Measurements from ENCODE around the gene PPP1R3E. TPM values are rescaled to one million over a fixed set of nuclear protein-coding genes. Genes with fewer than 3 reads are reported as not detected.
"Not testable (repeated sequence)": the region's sequence is repeated elsewhere in the genome, so short reads cannot be mapped to it uniquely, and the experiment has no call there.

The PPP1R3E gene
- total RNA-seq, 1 experiment from 2014 or later, result 1.2 TPM

DNA sequence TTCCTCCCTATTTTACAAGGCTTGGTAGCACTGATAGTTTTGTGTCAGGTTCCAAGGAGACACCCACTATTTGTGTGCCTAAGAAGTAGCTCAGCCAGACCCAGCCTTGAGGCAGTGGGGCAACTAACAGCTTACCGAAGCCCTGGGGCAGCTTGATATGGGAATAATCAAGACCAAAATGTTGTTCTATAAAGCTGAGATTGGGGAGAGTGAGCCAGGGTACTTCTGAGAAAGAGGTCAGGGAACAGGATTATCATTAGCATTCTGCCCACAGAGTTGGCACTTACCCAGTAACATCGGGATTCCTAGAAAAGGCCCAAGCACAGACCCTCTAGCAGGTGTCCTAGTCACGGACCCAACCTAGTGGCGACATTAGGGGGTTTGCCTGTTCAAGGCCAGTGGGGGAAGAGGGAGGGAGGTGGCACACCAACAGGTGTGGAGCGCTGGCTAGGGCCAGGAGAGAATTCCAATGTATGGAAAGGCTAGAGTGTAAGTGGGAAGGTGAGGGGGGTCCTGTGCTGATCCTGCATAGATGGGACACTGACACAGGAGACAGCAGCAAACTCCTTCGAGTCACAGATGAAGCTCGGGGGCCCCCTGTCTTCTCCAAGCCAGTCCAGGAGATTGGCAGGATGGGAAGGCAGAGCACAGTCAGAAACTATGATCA is 4.9 kb downstream of the PPP1R3E start:
- Histone ChIP-seq H3K4me1 (replicated peaks) (peaks cover 33% of the 10 kb centered on the region), H3K27me3 (replicated peaks) (no peaks in the 10 kb centered on the region), H3K4me3 (no peak overlapping the region), H3K9me3 (replicated peaks) (no peaks in the 10 kb centered on the region), H3K27ac (no peak overlapping the region), H3K36me3 (no peaks in the 10 kb centered on the region)
- DNase-seq (ENCODE audit: low read depth in 1 of 2, low spot score in 2 of 2), result no peak

DNA sequence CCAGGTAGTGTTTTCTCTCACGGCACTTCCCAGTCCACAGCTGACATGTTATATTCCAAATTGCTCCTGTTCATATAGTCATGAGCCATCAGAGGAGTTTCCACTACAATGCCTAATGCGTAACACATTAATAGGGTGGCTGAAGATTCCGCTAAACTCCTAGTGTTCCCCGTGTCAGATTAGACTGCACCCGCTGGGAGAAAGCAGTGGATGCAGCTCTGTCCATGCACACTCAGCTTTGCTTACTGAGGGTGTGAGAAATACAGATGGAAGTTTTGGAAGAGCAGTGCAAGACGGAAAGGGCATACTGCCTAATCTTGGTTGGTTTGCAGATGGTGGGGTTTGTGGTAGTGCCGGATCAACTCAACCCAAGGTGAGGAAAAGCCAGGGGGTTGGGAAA is 5.6 kb downstream of the PPP1R3E start:
- no peaks in the 10 kb centered on the region for H3K36me3 ChIP-seq
- no peak for DNase-seq (ENCODE audit: low read depth in 1 of 2, low spot score in 2 of 2)
- H3K27ac ChIP-seq, result no peak overlapping the region
- H3K4me3 ChIP-seq, result no peak overlapping the region
- H3K4me1 ChIP-seq (replicated peaks), result peaks cover 27% of the 10 kb centered on the region
- H3K9me3 ChIP-seq (replicated peaks), result no peaks in the 10 kb centered on the region
- no peaks in the 10 kb centered on the region for H3K27me3 ChIP-seq (replicated peaks)

DNA sequence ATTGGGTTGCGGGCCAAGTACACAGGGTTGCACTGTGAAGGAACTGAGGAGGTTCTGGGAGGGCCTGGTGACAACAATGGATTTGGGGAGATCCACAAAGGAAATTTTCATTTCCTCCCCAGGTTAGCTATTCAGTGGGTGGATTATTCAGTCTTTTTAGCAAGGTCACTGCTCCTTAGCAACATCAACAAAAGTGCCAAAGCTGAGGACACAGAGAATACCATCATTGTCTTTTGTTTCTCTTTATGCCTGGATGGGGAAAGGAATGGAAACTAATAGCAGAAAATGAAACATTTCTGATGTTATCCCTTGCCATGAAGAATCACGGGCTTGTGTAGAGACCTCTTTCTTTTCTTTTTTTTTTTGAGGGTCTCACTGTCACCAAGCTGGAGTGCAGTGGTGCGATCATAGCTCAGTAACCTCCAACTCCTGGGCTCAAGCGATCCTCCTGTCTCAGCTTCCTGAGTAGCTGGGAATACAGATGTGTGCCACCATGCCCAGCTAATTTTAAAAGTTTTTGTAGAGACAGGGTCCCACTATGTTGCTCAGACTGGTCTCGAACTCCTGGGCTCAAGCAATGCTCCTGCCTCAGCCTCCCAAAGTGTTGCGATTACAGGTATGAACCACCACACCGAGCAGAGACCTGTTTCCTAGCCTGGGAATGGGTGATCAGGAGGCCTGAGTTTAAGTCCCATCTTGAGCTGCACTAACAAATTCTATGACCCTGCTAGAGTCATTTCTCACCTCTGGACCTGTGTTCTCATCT is 6.5 kb downstream of the PPP1R3E start:
- H3K4me1 ChIP-seq (replicated peaks), result peaks cover 24% of the 10 kb centered on the region
- no peaks in the 10 kb centered on the region for H3K9me3 ChIP-seq (replicated peaks)
- H3K27me3 ChIP-seq (replicated peaks), result no peaks in the 10 kb centered on the region
- no peak overlapping the region for H3K4me3 ChIP-seq
- no peak overlapping the region for H3K27ac ChIP-seq
- H3K36me3 ChIP-seq, result no peaks in the 10 kb centered on the region
- no peak for DNase-seq (ENCODE audit: low read depth in 1 of 2, low spot score in 2 of 2)

DNA sequence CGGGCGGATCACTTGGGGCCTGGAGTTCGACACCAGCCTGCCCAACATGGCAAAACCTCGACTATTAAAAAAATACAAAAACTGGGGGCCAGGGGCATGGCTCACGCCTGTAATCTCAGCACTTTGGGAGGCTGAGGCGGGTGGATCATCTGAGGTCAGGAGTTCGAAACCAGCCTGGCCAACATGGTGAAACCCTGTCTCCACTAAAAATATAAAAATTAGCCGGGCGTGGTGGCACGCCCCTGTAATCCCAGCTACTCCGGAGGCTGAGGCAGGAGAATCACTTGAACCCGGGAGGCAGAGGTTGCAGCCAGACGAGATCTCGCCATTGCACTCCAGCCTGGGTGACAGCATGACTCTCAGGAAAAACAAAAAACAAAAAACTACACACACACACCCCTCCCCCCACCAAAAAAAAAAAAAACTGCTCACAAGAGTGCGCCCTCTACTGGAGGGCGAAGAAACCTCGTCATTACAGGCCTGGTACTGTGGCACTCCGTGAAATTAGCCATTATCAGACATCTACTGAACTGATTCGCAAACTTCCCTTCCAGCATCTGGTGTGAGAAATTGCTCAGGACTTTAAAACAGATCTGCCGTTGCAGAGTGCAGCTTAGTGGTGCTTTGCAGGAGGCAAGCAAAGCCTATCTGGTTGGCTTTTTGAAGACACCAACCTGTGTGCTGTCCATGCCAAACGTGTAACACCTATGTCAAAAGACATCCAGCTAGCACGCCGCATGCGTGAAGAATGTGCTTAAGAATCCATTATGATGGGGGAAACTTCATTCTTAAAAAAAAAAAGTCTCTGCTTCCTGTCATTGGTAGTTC is 7.7 kb downstream of the PPP1R3E start:
- no peaks in the 10 kb centered on the region for H3K9me3 ChIP-seq (replicated peaks)
- H3K27ac ChIP-seq, result no peak overlapping the region
- H3K4me3 ChIP-seq, result no peak overlapping the region
- peak in 1 of 2 experiments; percentile 60 for DNase-seq (ENCODE audit: low read depth in 1 of 2, low spot score in 2 of 2)
- H3K36me3 ChIP-seq, result no peaks in the 10 kb centered on the region
- H3K4me1 ChIP-seq (replicated peaks), result peaks cover 15% of the 10 kb centered on the region
- H3K27me3 ChIP-seq (replicated peaks), result no peaks in the 10 kb centered on the region

DNA sequence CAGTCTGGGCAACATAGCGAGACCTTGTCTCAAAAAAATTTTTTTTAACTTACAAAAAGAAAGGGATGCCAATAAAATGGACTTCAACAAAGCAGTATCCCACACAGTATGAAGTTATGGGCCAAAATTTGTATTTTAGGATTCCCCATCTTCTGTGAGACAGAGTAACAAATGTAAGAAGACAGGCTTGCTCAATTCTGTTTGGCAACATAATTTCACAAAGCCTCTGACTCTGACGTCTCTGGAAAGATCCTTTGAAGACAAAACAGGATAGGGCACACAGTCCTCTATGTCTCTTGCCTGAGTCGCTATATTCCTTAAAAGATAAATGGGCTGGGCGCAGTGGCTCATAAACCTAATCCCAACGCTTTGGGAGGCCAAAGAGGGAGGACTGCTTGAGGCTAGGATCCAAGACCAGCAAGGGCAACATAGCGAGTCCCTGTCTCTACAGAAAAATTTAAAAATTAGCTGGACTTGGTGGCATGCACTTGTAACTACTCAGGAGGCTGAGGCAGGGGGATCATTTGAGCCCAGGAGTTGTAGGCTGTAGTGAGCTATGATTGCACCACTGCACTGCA is 15.7 kb downstream of the PPP1R3E start:
- Histone ChIP-seq H3K9me3 (replicated peaks) (no peaks in the 10 kb centered on the region), H3K4me3 (peak overlapping the region; percentile 62), H3K27ac (peak overlapping the region; percentile 54; the same call in 1 of the 2 replicates), H3K4me1 (replicated peaks) (peaks cover 21% of the 10 kb centered on the region), H3K27me3 (replicated peaks) (no peaks in the 10 kb centered on the region), H3K36me3 (no peaks in the 10 kb centered on the region)
- DNase-seq (ENCODE audit: low read depth in 1 of 2, low spot score in 2 of 2), result no peak

DNA sequence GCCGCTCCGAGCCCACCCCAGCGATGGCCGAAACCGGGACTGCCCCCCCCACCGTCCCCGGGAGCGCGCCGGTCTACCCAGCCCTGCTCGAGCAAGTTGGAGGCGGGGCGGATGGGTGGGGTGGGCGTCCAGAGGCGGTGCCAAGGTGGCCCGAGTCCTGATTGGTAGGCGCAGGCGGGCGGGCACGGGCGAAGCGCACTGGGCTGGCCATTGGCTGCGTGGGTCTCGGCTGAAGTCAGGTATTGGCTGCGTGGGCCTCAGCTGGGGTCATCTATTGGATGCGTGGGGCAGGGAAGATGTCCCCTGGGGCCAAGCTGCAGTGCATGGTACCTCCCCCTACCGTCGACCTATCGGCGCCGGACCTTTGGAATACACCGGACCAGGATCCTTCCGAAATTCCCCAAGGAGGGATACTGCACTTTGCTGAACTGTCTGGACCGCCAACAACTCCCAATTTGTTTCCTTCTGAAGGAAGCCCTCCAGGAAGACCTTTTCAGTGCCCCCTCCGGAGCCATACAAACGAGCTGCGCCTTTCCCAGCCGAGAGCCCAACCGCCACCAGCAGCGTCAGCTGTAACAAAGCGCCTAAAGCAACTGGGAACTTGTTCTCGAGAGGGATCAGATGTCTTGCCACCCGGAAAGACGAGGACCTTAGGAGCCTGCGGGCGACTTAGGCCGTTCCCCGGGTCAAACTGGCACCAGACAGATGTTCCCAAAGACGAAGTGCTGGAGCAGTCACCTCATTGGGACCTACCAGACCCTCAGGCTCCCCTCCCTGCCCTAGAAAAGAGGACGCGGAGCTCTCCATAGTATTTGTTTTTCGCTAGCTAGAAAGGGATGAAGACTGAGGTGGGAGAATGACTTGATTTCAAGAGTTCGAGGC is 16.4 kb downstream of the PPP1R3E start, which contains the start of gene HOMEZ:
Gene HOMEZ, minus strand, starts transcription at position 113 of the 882 bp plus-strand sequence. CDS start 180 bp downstream, outside the sequence.
- Histone ChIP-seq H3K27me3 (replicated peaks) (no peaks in the 10 kb centered on the region), H3K4me1 (replicated peaks) (peaks cover 21% of the 10 kb centered on the region), H3K36me3 (no peaks in the 10 kb centered on the region), H3K27ac (peak within 1 kb of the TSS; percentile 54), H3K9me3 (replicated peaks) (no peaks in the 10 kb centered on the region), H3K4me3 (peak within 1 kb of the TSS; percentile 62)
- peak; percentile 93 to 98 for DNase-seq (ENCODE audit: low read depth in 1 of 2, low spot score in 2 of 2)

DNA sequence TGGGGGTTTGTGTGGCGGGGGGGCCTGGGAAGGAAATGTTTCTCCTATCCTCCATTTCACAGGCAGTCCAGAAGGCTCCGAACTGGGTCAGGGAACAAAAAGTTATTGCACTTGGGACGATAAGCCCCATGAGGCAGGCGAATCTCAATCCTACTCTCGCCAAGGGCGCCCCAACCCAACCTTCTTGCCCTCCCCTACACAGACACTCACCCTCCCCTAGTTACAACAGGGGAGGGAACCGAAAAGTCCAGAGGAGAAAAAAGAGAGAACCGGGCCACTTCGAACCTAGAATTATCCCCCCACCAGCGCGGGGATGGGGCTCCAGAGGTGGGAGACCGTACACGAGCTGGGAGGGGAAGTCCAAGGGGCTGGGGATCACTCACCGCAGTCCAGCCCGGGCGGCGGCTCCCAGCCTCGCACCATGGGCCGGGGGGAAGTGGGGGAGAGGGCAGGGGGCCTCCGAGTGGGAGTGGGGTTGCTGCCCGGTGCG is 17.1 kb downstream of the PPP1R3E start:
- H3K36me3 ChIP-seq, result no peaks in the 10 kb centered on the region
- H3K27me3 ChIP-seq (replicated peaks), result no peaks in the 10 kb centered on the region
- H3K9me3 ChIP-seq (replicated peaks), result no peaks in the 10 kb centered on the region
- peaks cover 21% of the 10 kb centered on the region for H3K4me1 ChIP-seq (replicated peaks)
- no peak for DNase-seq (ENCODE audit: low read depth in 1 of 2, low spot score in 2 of 2)
- peak overlapping the region; percentile 62 for H3K4me3 ChIP-seq
- no peak overlapping the region; the same call in 1 of the 2 replicates for H3K27ac ChIP-seq

DNA sequence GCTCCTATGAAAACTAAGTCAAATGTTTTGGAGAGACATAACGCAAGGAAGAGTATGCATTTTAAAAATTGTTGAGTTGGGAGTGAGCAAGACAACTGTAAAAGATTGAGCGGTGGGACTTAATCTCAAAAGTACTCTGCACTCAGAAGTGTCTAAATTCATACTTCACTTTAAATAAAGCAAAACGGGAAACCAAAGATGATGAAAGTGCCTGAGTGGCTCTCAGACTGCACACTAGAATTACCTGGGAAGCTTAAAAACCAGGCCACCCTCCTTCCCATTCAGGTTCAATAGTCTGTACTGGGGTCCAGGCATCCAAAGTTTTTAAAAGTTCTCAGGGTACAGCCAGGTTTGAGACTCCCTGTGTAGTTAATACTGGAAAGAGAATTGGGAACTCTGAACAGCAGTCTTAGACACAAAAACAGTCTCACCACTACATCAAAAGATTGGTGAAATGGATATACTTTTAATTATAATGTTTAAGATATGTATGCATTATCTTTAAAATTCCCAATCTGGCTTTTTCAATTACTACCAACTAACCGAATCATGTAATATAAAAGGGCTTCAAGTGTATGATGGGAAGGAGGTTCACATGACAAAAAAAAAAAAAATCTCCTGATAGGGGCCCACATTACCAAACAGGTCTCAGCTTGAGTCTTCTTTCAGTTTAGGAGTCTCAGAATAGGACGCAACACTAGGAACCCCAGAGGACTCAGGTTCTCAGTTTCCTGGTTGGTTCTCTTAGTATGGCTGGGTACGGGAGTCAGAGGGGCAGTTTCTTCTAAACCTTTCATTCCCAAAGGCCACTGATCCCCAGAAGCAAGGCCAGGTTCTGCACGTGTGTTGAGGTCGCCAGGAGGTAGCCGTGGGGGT is 17.8 kb downstream of the PPP1R3E start:
- no peaks in the 10 kb centered on the region for H3K9me3 ChIP-seq (replicated peaks)
- H3K4me1 ChIP-seq (replicated peaks), result peaks cover 21% of the 10 kb centered on the region
- peak overlapping the region; percentile 62 for H3K4me3 ChIP-seq
- DNase-seq (ENCODE audit: low read depth in 1 of 2, low spot score in 2 of 2), result no peak
- H3K36me3 ChIP-seq, result no peaks in the 10 kb centered on the region
- no peaks in the 10 kb centered on the region for H3K27me3 ChIP-seq (replicated peaks)
- H3K27ac ChIP-seq, result no peak overlapping the region; the same call in 1 of the 2 replicates

DNA sequence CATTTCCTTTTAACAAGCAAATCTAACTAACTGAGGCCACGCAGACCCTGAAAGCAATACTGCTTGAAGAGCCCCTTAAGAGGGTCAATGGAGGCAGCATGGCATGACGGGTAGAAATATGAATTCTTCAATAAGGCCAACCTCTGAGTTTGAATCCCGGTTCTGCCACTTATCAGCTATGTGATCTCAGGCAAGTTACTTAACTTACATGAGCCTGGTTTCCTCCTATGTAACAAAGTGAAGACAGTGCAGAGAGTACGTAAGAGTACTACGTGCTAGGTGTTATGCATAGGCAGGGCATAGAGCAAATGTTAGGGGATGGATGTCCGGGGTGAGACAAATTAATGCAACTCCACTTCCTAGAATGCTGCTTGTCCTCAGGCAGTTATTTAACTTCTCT is 21.4 kb downstream of the PPP1R3E start:
- H3K9me3 ChIP-seq (replicated peaks), result no peaks in the 10 kb centered on the region
- H3K4me3 ChIP-seq, result no peak overlapping the region
- peaks cover 20% of the 10 kb centered on the region for H3K4me1 ChIP-seq (replicated peaks)
- no peak overlapping the region for H3K27ac ChIP-seq
- no peaks in the 10 kb centered on the region for H3K27me3 ChIP-seq (replicated peaks)
- DNase-seq (ENCODE audit: low read depth in 1 of 2, low spot score in 2 of 2), result no peak
- H3K36me3 ChIP-seq, result no peaks in the 10 kb centered on the region

DNA sequence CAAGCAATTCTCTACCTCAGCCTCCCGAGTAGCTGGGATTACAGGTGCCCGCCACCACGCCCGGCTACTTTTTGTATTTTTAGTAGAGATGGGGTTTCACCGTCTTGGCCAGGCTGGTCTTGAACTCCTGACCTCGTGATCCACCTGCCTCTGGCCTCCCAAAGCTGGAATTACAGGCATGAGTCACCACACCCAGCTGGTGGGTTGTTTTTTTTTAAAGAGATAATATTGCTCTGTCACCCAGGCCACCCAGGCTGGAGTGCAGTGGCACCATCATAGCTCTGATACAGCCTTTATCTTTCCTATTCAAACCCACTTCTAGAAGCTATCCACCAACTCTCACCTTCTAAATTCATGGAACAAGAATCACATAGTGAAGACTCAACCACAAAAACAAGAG is 24.7 kb downstream of the PPP1R3E start:
- H3K9me3 ChIP-seq (replicated peaks); H3K27me3 ChIP-seq (replicated peaks); DNase-seq (ENCODE audit: low read depth in 1 of 2, low spot score in 2 of 2); H3K27ac ChIP-seq; H3K4me1 ChIP-seq (replicated peaks); H3K36me3 ChIP-seq; H3K4me3 ChIP-seq: not testable (repeated sequence)

DNA sequence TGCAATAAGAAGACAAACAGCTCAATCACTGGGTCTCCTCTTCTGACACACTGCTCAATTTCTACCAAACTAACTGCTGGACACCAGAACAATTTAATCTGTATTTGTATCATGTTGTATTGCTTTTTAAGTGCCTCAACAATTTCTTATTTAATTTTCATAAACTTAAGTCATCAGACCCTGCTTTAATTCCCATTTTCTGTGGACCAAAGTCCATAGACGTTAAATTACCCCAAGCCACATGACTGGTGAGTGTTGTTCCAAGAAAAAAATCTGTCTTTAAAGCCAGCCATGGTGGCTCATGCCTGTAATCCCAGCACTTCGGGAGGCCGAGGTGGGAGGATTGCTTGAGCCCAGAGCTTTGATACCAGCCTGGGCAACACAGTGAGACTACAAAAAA is 25.5 kb downstream of the PPP1R3E start:
- Histone ChIP-seq H3K27me3 (replicated peaks) (no peaks in the 10 kb centered on the region), H3K4me3 (no peak overlapping the region), H3K27ac (no peak overlapping the region), H3K36me3 (no peaks in the 10 kb centered on the region), H3K4me1 (replicated peaks) (peaks cover 6% of the 10 kb centered on the region), H3K9me3 (replicated peaks) (no peaks in the 10 kb centered on the region)
- DNase-seq (ENCODE audit: low read depth in 1 of 2, low spot score in 2 of 2), result no peak

DNA sequence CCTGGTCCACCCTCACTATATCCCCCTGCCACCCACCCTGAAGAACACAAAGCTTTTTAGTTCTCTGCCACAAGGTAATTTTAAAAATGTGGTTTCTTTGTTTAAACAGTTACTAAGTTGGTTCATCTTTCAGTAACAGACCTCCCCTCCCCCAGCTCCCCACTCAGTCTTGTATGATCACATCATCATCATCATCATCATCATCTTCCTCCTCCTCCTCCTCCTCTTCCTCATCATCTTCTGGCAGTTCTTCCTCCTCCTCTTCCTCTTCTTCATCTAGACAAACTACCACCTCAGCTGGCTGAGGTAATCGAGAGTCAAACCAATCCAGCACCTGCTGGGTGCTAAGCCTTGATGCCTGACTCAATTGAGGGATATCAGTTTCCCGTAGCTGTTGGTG is 27.2 kb downstream of the PPP1R3E start:
- Histone ChIP-seq H3K4me3 (no peak overlapping the region), H3K27ac (no peak overlapping the region), H3K36me3 (no peaks in the 10 kb centered on the region), H3K27me3 (replicated peaks) (no peaks in the 10 kb centered on the region), H3K4me1 (replicated peaks) (peaks cover 6% of the 10 kb centered on the region), H3K9me3 (replicated peaks) (no peaks in the 10 kb centered on the region)
- DNase-seq (ENCODE audit: low read depth in 1 of 2, low spot score in 2 of 2), result no peak
